ENCODE results near the gene SPAG17. TPM values are rescaled to one million over a fixed set of nuclear protein-coding genes. Genes with fewer than 3 reads are reported as not detected.

Gene SPAG17
- polyA plus RNA-seq, 1 of the 3 experiments (the other 2 are of a cell fraction) = not detected

GRCh38 chr1:118159569-118159968 is 25.5 kb downstream of the SPAG17 start:
- no peak for TF ChIP-seq RFX5 (IDR thresholded peaks at IDR 0.05; ENCODE audit: low read length)
- TF ChIP-seq FOSL2 (IDR thresholded peaks at IDR 0.05; ENCODE audit: borderline replicate concordance, low read depth) = no peak
- Histone ChIP-seq H3K9me3 (no peaks in the 10 kb centered on the region), H3K27ac (ENCODE audit: low read depth in 2 of 2, low read length in 1 of 2) (no peak overlapping the region), H3K4me2 (no peak overlapping the region; the same call in 1 of the 2 replicates), H2AFZ (ENCODE audit: low read depth) (no peak overlapping the region), H3K27me3 (ENCODE audit: insufficient read depth) (no peaks in the 10 kb centered on the region; the same call in 1 of the 2 replicates), H3K9ac (no peak overlapping the region), H4K20me1 (ENCODE audit: insufficient read depth) (no peaks in the 10 kb centered on the region), H3K4me3 (ENCODE audit: low read depth in 2 of 2, low read length in 1 of 2) (peak overlapping the region in 1 of 2 experiments; percentile 21; a peak in 1 of 4 replicates), H3F3A (replicated peaks; ENCODE audit: insufficient read depth) (no peaks in the 10 kb centered on the region), H3K4me1 (ENCODE audit: control insufficient read depth in 1 of 2, insufficient read depth in 2 of 2, low read depth in 1 of 2, low read length in 1 of 2) (no peaks in the 10 kb centered on the region), H3K9me2 (no peaks in the 10 kb centered on the region), H3K36me3 (replicated peaks in 1 of 2; ENCODE audit: control insufficient read depth in 1 of 2, insufficient read depth in 2 of 2, low read length in 1 of 2) (no peaks in the 10 kb centered on the region), H3K79me2 (ENCODE audit: insufficient read depth) (no peaks in the 10 kb centered on the region)
- no peak for DNase-seq
- ChIA-PET POLR2A (no interaction called here), CTCF (interaction anchor here (2.1 kb wide), 1 partner anchor 8 kb away, joined by 5 read pairs; no protein-coding TSS in a partner anchor)
- WGBS (ENCODE audit: low lambda C conversion rate) = 5% methylated on average over 4 of the region's 4 CpGs

GRCh38 chr1:118158924-118159323 is 26.1 kb downstream of the SPAG17 start:
- Histone ChIP-seq H3K4me2 (no peak overlapping the region), H3K9me2 (no peaks in the 10 kb centered on the region), H3K4me1 (ENCODE audit: control insufficient read depth in 1 of 2, insufficient read depth in 2 of 2, low read depth in 1 of 2, low read length in 1 of 2) (no peaks in the 10 kb centered on the region), H3K9ac (no peak overlapping the region), H3K4me3 (ENCODE audit: low read depth in 2 of 2, low read length in 1 of 2) (no peak overlapping the region), H3F3A (replicated peaks; ENCODE audit: insufficient read depth) (no peaks in the 10 kb centered on the region), H2AFZ (ENCODE audit: low read depth) (no peak overlapping the region), H3K36me3 (replicated peaks in 1 of 2; ENCODE audit: control insufficient read depth in 1 of 2, insufficient read depth in 2 of 2, low read length in 1 of 2) (no peaks in the 10 kb centered on the region), H3K9me3 (no peaks in the 10 kb centered on the region), H4K20me1 (ENCODE audit: insufficient read depth) (no peaks in the 10 kb centered on the region), H3K27ac (ENCODE audit: low read depth in 2 of 2, low read length in 1 of 2) (no peak overlapping the region), H3K79me2 (ENCODE audit: insufficient read depth) (no peaks in the 10 kb centered on the region), H3K27me3 (ENCODE audit: insufficient read depth) (no peaks in the 10 kb centered on the region; the same call in 1 of the 2 replicates)
- ChIA-PET CTCF (no interaction called here), POLR2A (no interaction called here)
- WGBS (ENCODE audit: low lambda C conversion rate) = 31% methylated on average over 1 of the region's 1 CpG
- DNase-seq = no peak
- TF ChIP-seq, protein P1, sequence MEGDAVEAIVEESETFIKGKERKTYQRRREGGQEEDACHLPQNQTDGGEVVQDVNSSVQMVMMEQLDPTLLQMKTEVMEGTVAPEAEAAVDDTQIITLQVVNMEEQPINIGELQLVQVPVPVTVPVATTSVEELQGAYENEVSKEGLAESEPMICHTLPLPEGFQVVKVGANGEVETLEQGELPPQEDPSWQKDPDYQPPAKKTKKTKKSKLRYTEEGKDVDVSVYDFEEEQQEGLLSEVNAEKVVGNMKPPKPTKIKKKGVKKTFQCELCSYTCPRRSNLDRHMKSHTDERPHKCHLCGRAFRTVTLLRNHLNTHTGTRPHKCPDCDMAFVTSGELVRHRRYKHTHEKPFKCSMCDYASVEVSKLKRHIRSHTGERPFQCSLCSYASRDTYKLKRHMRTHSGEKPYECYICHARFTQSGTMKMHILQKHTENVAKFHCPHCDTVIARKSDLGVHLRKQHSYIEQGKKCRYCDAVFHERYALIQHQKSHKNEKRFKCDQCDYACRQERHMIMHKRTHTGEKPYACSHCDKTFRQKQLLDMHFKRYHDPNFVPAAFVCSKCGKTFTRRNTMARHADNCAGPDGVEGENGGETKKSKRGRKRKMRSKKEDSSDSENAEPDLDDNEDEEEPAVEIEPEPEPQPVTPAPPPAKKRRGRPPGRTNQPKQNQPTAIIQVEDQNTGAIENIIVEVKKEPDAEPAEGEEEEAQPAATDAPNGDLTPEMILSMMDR (IDR thresholded peaks at IDR 0.05) = no peak
- no peak for TF ChIP-seq EZH2phosphoT487 (IDR thresholded peaks at IDR 0.05; ENCODE audit: borderline replicate concordance, low read depth)
- TF ChIP-seq RAD21 (IDR thresholded peaks at IDR 0.05; ENCODE audit: low read length) = no peak
- TF ChIP-seq GATA2 (CRISPR knock-in tag; IDR thresholded peaks at IDR 0.05) = no peak
- TF ChIP-seq NRF1 (IDR thresholded peaks at IDR 0.05; ENCODE audit: low read depth, low read length) = no peak
- TF ChIP-seq NFIC (IDR thresholded peaks at IDR 0.05; ENCODE audit: borderline replicate concordance) = no peak
- TF ChIP-seq TCF12 (IDR thresholded peaks at IDR 0.05) = no peak
- TF ChIP-seq RCOR1 (IDR thresholded peaks at IDR 0.05; ENCODE audit: low read length) = no peak
- TF ChIP-seq JUND (IDR thresholded peaks at IDR 0.05) = no peak
- no peak for TF ChIP-seq YY1 (IDR thresholded peaks at IDR 0.05; ENCODE audit: low read depth)
- no peak for TF ChIP-seq PBX3 (IDR thresholded peaks at IDR 0.05)
- TF ChIP-seq, protein P2, sequence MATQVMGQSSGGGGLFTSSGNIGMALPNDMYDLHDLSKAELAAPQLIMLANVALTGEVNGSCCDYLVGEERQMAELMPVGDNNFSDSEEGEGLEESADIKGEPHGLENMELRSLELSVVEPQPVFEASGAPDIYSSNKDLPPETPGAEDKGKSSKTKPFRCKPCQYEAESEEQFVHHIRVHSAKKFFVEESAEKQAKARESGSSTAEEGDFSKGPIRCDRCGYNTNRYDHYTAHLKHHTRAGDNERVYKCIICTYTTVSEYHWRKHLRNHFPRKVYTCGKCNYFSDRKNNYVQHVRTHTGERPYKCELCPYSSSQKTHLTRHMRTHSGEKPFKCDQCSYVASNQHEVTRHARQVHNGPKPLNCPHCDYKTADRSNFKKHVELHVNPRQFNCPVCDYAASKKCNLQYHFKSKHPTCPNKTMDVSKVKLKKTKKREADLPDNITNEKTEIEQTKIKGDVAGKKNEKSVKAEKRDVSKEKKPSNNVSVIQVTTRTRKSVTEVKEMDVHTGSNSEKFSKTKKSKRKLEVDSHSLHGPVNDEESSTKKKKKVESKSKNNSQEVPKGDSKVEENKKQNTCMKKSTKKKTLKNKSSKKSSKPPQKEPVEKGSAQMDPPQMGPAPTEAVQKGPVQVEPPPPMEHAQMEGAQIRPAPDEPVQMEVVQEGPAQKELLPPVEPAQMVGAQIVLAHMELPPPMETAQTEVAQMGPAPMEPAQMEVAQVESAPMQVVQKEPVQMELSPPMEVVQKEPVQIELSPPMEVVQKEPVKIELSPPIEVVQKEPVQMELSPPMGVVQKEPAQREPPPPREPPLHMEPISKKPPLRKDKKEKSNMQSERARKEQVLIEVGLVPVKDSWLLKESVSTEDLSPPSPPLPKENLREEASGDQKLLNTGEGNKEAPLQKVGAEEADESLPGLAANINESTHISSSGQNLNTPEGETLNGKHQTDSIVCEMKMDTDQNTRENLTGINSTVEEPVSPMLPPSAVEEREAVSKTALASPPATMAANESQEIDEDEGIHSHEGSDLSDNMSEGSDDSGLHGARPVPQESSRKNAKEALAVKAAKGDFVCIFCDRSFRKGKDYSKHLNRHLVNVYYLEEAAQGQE (IDR thresholded peaks at IDR 0.05; ENCODE audit: low read depth, low read length) = no peak
- no peak for TF ChIP-seq TAF1 (IDR thresholded peaks at IDR 0.05; ENCODE audit: borderline replicate concordance, low read depth, low read length)
- TF ChIP-seq IRF3 (IDR thresholded peaks at IDR 0.05; ENCODE audit: low read depth, low read length) = no peak
- TF ChIP-seq TEAD4 (IDR thresholded peaks at IDR 0.05; ENCODE audit: borderline replicate concordance, insufficient read depth) = no peak
- TF ChIP-seq, protein P3, sequence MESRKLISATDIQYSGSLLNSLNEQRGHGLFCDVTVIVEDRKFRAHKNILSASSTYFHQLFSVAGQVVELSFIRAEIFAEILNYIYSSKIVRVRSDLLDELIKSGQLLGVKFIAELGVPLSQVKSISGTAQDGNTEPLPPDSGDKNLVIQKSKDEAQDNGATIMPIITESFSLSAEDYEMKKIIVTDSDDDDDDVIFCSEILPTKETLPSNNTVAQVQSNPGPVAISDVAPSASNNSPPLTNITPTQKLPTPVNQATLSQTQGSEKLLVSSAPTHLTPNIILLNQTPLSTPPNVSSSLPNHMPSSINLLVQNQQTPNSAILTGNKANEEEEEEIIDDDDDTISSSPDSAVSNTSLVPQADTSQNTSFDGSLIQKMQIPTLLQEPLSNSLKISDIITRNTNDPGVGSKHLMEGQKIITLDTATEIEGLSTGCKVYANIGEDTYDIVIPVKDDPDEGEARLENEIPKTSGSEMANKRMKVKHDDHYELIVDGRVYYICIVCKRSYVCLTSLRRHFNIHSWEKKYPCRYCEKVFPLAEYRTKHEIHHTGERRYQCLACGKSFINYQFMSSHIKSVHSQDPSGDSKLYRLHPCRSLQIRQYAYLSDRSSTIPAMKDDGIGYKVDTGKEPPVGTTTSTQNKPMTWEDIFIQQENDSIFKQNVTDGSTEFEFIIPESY (IDR thresholded peaks at IDR 0.05; ENCODE audit: borderline replicate concordance, low read depth) = no peak
- no peak for TF ChIP-seq CHD2 (IDR thresholded peaks at IDR 0.05; ENCODE audit: low read length, partially characterized antibody)
